ENCODE measurements around the gene SLC15A5. TPM values are rescaled to one million over a fixed set of nuclear protein-coding genes. Genes with fewer than 3 reads are reported as not detected.

Gene SLC15A5
- total and polyA plus RNA-seq, 4 donors, result not detected

- 92 to 95% methylated on average over 6 of the region's 6 CpGs for WGBS, 2 donors
- no peak overlapping the region for H3K4me3 ChIP-seq
- H3K4me1 ChIP-seq (ENCODE audit: control insufficient read depth in 5 of 5, insufficient read depth in 5 of 5, low read length in 5 of 5), result peaks cover 0 to 4% (median 0%) of the 10 kb centered on the region in 5 donors
Observed at GRCh38 chr12:16152885-16153673, 124.4 kb downstream of the SLC15A5 start.

DNA sequence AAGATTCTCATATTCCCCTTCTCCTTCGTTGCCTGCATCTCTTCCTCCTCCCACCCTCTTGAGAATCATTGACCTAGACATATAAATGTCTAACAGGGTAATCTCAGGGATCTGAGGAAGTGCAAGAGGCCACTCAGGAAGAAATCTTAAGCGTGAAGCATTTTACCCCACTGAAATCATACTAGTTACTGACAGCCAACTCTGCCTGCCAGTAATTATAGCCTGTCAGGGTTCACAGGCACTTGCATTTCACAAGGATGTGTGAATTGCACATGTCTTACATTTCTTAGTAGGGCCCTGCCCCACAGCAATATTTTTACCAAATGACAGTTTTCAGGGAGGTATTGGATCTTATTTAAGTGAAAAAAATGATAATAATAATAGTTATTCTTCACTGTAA, 127.2 kb downstream of the SLC15A5 start:
- Histone ChIP-seq H3K4me3 (no peak overlapping the region), H3K9me3 (ENCODE audit: control insufficient read depth in 4 of 4, insufficient read depth in 3 of 4, low read length in 3 of 4) (no peaks in the 10 kb centered on the region), H3K9ac (ENCODE audit: insufficient read depth in 1 of 2, low read length in 2 of 2) (no peak overlapping the region), H3K27me3 (ENCODE audit: control insufficient read depth in 3 of 3, insufficient read depth in 3 of 3, low read length in 2 of 3) (no peaks in the 10 kb centered on the region), H3K36me3 (ENCODE audit: control insufficient read depth in 4 of 4, insufficient read depth in 4 of 4, low read length in 4 of 4) (no peaks in the 10 kb centered on the region), H3K27ac (ENCODE audit: low read depth in 1 of 2, low read length in 1 of 2) (no peak overlapping the region), H3K4me1 (ENCODE audit: control insufficient read depth in 5 of 5, insufficient read depth in 5 of 5, low read length in 5 of 5) (peaks cover 0 to 3% (median 0%) of the 10 kb centered on the region in 5 donors)
- TF ChIP-seq CTCF (IDR thresholded peaks at IDR 0.05; ENCODE audit: control extremely low read depth, extremely low read depth), result no peak
- 16 to 18% methylated on average over 2 of the region's 2 CpGs for WGBS, 2 donors
- ATAC-seq (ENCODE audit: insufficient read depth, low FRiP score) (no peak), DNase-seq (no peak)

More at GRCh38 chr12:16152885-16153673, 124.4 kb downstream of the SLC15A5 start:
- Histone ChIP-seq H3K27ac (ENCODE audit: low read depth in 1 of 2, low read length in 1 of 2) (no peak overlapping the region), H3K36me3 (ENCODE audit: control insufficient read depth in 4 of 4, insufficient read depth in 4 of 4, low read length in 4 of 4) (no peaks in the 10 kb centered on the region), H3K27me3 (ENCODE audit: control insufficient read depth in 3 of 3, insufficient read depth in 3 of 3, low read length in 2 of 3) (no peaks in the 10 kb centered on the region), H3K9ac (ENCODE audit: insufficient read depth in 1 of 2, low read length in 2 of 2) (no peak overlapping the region), H3K9me3 (ENCODE audit: control insufficient read depth in 4 of 4, insufficient read depth in 3 of 4, low read length in 3 of 4) (no peaks in the 10 kb centered on the region)
- ATAC-seq (ENCODE audit: insufficient read depth, low FRiP score) (no peak), DNase-seq (no peak)
- no peak for TF ChIP-seq CTCF (IDR thresholded peaks at IDR 0.05; ENCODE audit: control extremely low read depth, extremely low read depth)

DNA sequence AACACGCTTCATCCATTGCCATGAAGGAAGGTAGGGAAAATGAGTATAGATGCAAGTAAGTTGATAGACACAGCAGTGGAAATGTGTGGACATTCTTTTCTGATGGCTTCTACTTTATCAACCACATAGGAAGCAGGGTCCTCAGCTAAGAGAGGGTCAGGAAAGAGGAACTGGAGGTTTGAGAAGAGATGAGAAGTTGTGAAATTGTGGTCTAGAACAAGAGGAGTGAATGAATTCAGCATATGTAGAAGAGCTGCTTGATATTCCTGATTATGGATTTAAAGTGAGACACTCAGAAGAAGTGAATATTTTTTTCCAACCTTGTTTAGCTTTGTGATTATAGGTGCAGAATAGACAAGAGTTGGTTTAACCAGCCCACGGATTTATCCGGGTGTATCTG, 128.5 kb downstream of the SLC15A5 start:
- Histone ChIP-seq H3K36me3 (ENCODE audit: control insufficient read depth in 4 of 4, insufficient read depth in 4 of 4, low read length in 4 of 4) (no peaks in the 10 kb centered on the region), H3K27ac (ENCODE audit: low read depth in 1 of 2, low read length in 1 of 2) (no peak overlapping the region), H3K4me1 (ENCODE audit: control insufficient read depth in 5 of 5, insufficient read depth in 5 of 5, low read length in 5 of 5) (no peaks in the 10 kb centered on the region), H3K4me3 (no peak overlapping the region), H3K9ac (ENCODE audit: insufficient read depth in 1 of 2, low read length in 2 of 2) (no peak overlapping the region), H3K27me3 (ENCODE audit: control insufficient read depth in 3 of 3, insufficient read depth in 3 of 3, low read length in 2 of 3) (no peaks in the 10 kb centered on the region), H3K9me3 (ENCODE audit: control insufficient read depth in 4 of 4, insufficient read depth in 3 of 4, low read length in 3 of 4) (no peaks in the 10 kb centered on the region)
- ATAC-seq (ENCODE audit: insufficient read depth, low FRiP score), result no peak
- 76 to 85% methylated on average over 3 of the region's 3 CpGs for WGBS, 2 donors
- TF ChIP-seq CTCF (IDR thresholded peaks at IDR 0.05; ENCODE audit: control extremely low read depth, extremely low read depth), result no peak
- DNase-seq, result no peak

Other genes starting within 250 kb of the SLC15A5 start
- 100 to 1,000 TPM; 134 to 381 TPM for gene MGST1, start 70.0 kb upstream of the SLC15A5 start, total RNA-seq
- 100 to 1,000 TPM; 449 to 756 TPM for gene MGST1, start 70.0 kb upstream of the SLC15A5 start, polyA plus RNA-seq

Measured in lung (tissue), 12 donors.